ENCODE data around the gene CDKN2B. TPM values are rescaled to one million over a fixed set of nuclear protein-coding genes. Genes with fewer than 3 reads are reported as not detected.

The CDKN2B gene
- total and polyA plus RNA-seq, 2 of the 4 experiments (the other 2 are of a cell fraction): 3.6 to 8.2 TPM

DNA sequence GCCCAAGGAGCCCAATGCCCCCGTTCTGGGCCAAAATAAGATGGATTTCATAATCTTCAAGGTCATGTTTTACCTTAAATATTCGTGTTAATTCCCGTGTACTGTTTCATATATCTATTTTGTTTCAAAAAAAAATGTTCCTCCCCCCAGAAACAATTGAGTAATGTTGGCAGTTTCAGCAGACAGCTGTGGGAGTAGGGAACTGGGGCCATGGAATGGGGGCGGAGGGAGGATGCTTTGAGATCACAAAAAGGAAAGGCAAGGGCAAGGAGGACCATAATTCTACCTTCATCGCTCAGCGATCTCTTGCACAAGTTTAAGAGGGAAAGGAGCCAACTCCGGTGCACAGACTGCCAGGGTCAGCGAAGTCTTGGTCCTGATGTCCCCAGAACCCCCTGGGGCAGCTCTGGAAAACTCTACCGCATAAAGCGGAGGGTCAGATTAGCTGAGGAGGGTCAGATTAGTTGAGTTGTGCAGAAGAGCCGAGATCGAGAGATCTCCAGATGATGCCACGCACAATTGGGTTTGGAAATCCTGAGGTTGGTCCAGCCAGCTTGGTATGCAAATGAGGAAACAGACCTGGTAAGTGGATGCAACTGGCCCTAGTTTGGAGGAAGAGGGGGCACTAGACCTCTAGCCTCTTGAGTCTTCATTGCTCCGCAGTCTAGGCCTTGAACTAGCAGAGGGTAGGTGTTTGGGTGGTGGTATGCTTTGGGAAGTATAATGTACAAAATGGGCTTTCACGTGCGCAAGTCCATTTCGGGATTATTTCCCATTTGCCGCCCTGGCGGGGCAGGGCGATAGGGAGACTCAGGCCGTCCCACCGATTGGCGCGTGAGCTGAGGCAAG is 38.9 kb downstream of the CDKN2B start:
- no peak overlapping the region for H3K18ac ChIP-seq (ENCODE audit: low read depth, low read length)
- dilution Hi-C loops (cut with HindIII; ENCODE audit: low sequenced_read_pairs, unreplicated experiment): no loop called here
- H2BK5ac ChIP-seq (ENCODE audit: low read depth, low read length, poor library complexity, severe bottlenecking): no peak overlapping the region
- DNase-seq (no peak), ATAC-seq (ENCODE audit: low read depth) (no peak)
- peak overlapping the region; percentile 38 for H2AK9ac ChIP-seq (replicated peaks; ENCODE audit: low read depth, low read length, poor library complexity)
- BruUV-seq (replicated peaks): no TSS peak
- POLR2A ChIA-PET (ENCODE audit: unreplicated experiment): no interaction called here
- H3K14ac ChIP-seq (replicated peaks; ENCODE audit: low read depth, low read length): no peak overlapping the region
- peaks cover 62% of the 10 kb centered on the region for H3K27me3 ChIP-seq (ENCODE audit: control insufficient read depth, insufficient read depth, low read length)
- H3K4me2 ChIP-seq (ENCODE audit: low read depth, low read length): no peak overlapping the region
- no peak overlapping the region for H4K5ac ChIP-seq (ENCODE audit: low read depth, low read length)
- no peak overlapping the region for H4K91ac ChIP-seq (ENCODE audit: insufficient read depth, low read depth, low read length)
- H2BK120ac ChIP-seq (ENCODE audit: low read depth, low read length): no peak overlapping the region
- peaks cover 12% of the 10 kb centered on the region; the same call in 1 of the 2 replicates for H3K9me3 ChIP-seq (ENCODE audit: control insufficient read depth, insufficient read depth, low read length)
- in situ Hi-C loops (cut with MboI; ENCODE audit: low sequenced_read_pairs): loop anchor here (10.0 kb wide), 1 partner anchor 155 kb away; no protein-coding TSS in a partner anchor
- H2BK20ac ChIP-seq (ENCODE audit: low read depth, low read length): no peak overlapping the region
- H2AK5ac ChIP-seq (ENCODE audit: low read depth, low read length): no peak overlapping the region
- H2AFZ ChIP-seq (replicated peaks; ENCODE audit: low read length, poor library complexity): peak overlapping the region; percentile 16
- peaks cover 11% of the 10 kb centered on the region; the same call in 1 of the 2 replicates for H3K36me3 ChIP-seq (ENCODE audit: control insufficient read depth, insufficient read depth, low read length)
- peaks cover 3% of the 10 kb centered on the region; the same call in 1 of the 2 replicates for H4K20me1 ChIP-seq (ENCODE audit: insufficient read depth, low read length)
- H4K8ac ChIP-seq (ENCODE audit: low read depth in 2 of 2, low read length in 2 of 2): no peak overlapping the region
- no peak overlapping the region for H3K27ac ChIP-seq (ENCODE audit: insufficient read depth, low read length)
- TF ChIP-seq RFX5 (IDR thresholded peaks at IDR 0.05; ENCODE audit: low read depth, low read length): no peak
- TF ChIP-seq RCOR1 (IDR thresholded peaks at IDR 0.05; ENCODE audit: insufficient replicate concordance, low read length): no peak
- TF ChIP-seq CEBPB (IDR thresholded peaks at IDR 0.05; ENCODE audit: low read depth, low read length): no peak
- no peak for TF ChIP-seq CHD1 (IDR thresholded peaks at IDR 0.05; ENCODE audit: low read depth, low read length)
- TF ChIP-seq MAFK (IDR thresholded peaks at IDR 0.05; ENCODE audit: low read depth, low read length): no peak
- TF ChIP-seq BHLHE40 (IDR thresholded peaks at IDR 0.05; ENCODE audit: low read depth, low read length): no peak
- peaks cover 4% of the 10 kb centered on the region for H3K4me1 ChIP-seq (ENCODE audit: control insufficient read depth, insufficient read depth, low read length)
- no peak overlapping the region for H3K4ac ChIP-seq (ENCODE audit: low read depth, low read length)
- no peaks in the 10 kb centered on the region for H3K9me1 ChIP-seq (ENCODE audit: insufficient read depth, low read length)
- H3K4me3 ChIP-seq (ENCODE audit: insufficient read depth, low read depth, low read length): no peak overlapping the region
- CTCF ChIA-PET: no interaction called here
- H3K23ac ChIP-seq (ENCODE audit: low read depth, low read length): no peak overlapping the region; the same call in 1 of the 2 replicates
- intact Hi-C loops (cut with micrococcal nuclease): loop anchor here (5.0 kb wide), 1 partner anchor 138 kb away; no protein-coding TSS in a partner anchor
- WGBS, 2 experiments (ENCODE audit: extremely low coverage in 2 of 2, insufficient read length in 1 of 2): 55% methylated on average over 17 of the region's 24 CpGs; no CpG with 5 or more reads in 1 of the 2 experiments
- H3K56ac ChIP-seq (ENCODE audit: extremely low read depth, insufficient read depth, low read length): no peak overlapping the region
- no peak overlapping the region for H2BK15ac ChIP-seq (ENCODE audit: low read depth, low read length)
- H3K9ac ChIP-seq (ENCODE audit: low read depth, low read length): no peak overlapping the region
- no peaks in the 10 kb centered on the region for H3K79me1 ChIP-seq (ENCODE audit: low read depth in 1 of 2, low read length in 2 of 2)

Measured in IMR-90 (cell line).